Endothelial cell of umbilical vein (primary cell): ENCODE measurements around the gene ZNF625.

Source experiments
- EZH2 ChIP-seq: IDR thresholded peaks from 2 replicates; pipeline ENCODE4 v1.6.1; 2012; ENCODE audit warnings: borderline replicate concordance, low read depth, mild to moderate bottlenecking, moderate library complexity, low read length, inconsistent platforms; ENCODE audit not compliant: severe bottlenecking
- FOS ChIP-seq: IDR thresholded peaks from 2 replicates; pipeline ENCODE4 v1.6.1; 2011; ENCODE audit warnings: mild to moderate bottlenecking, low read length, moderate library complexity, borderline replicate concordance; ENCODE audit not compliant: insufficient read depth
- GATA2 ChIP-seq: IDR thresholded peaks from 2 replicates; pipeline ENCODE4 v1.7.0; 2011; ENCODE audit warnings: low read depth, mild to moderate bottlenecking, moderate library complexity, mixed read lengths, low read length; ENCODE audit not compliant: insufficient read length, insufficient read depth
- JUN ChIP-seq: IDR thresholded peaks from 2 replicates; pipeline ENCODE4 v1.6.1; 2011; ENCODE audit warnings: borderline replicate concordance, low read depth; ENCODE audit not compliant: insufficient read length, insufficient read depth
- MAX ChIP-seq: IDR thresholded peaks from 2 replicates; pipeline ENCODE4 v1.6.1; 2011; ENCODE audit not compliant: insufficient read depth, insufficient read length
- POLR2A ChIP-seq: IDR thresholded peaks from 2 replicates; pipeline ENCODE4 v1.6.1; 2012; ENCODE audit warnings: low read depth, mild to moderate bottlenecking, control low read depth, low read length
- POLR2AphosphoS5 ChIP-seq: IDR thresholded peaks from 2 replicates; pipeline ENCODE4 v1.6.1; 2012; ENCODE audit warnings: low read depth, mild to moderate bottlenecking, control low read depth, low read length, moderate library complexity; ENCODE audit not compliant: insufficient read depth
- TF ChIP-seq, protein P1 (sequence below), 2 donors: IDR thresholded peaks; 1 replicate in 1 of 2; 2 replicates in 1 of 2; pipeline ENCODE4 v1.5.1; 2011; ENCODE audit warnings: low read length in 2 of 2, mild to moderate bottlenecking in 2 of 2, moderate library complexity in 2 of 2, control low read depth in 1 of 2, inconsistent platforms in 1 of 2, low read depth in 1 of 2; ENCODE audit not compliant: insufficient read depth in 1 of 2; ENCODE audit errors: extremely low read depth in 1 of 2

- TF ChIP-seq EZH2 (no peak), MAX (no peak), POLR2A (no peak), POLR2AphosphoS5 (no peak), JUN (no peak), FOS (no peak), GATA2 (no peak)
- TF ChIP-seq, protein P1, sequence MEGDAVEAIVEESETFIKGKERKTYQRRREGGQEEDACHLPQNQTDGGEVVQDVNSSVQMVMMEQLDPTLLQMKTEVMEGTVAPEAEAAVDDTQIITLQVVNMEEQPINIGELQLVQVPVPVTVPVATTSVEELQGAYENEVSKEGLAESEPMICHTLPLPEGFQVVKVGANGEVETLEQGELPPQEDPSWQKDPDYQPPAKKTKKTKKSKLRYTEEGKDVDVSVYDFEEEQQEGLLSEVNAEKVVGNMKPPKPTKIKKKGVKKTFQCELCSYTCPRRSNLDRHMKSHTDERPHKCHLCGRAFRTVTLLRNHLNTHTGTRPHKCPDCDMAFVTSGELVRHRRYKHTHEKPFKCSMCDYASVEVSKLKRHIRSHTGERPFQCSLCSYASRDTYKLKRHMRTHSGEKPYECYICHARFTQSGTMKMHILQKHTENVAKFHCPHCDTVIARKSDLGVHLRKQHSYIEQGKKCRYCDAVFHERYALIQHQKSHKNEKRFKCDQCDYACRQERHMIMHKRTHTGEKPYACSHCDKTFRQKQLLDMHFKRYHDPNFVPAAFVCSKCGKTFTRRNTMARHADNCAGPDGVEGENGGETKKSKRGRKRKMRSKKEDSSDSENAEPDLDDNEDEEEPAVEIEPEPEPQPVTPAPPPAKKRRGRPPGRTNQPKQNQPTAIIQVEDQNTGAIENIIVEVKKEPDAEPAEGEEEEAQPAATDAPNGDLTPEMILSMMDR (IDR thresholded peaks at IDR 0.05; ENCODE audit: extremely low read depth in 1 of 2, insufficient read depth in 1 of 2, low read depth in 1 of 2, low read length in 2 of 2): no peak
Measured at GRCh38 chr19:12137221-12137940, 19.2 kb downstream of the ZNF625 start.
